Skeletal muscle satellite cell (primary cell): ENCODE data around the gene FCN1.

ENCODE experiments used
- H3K27me3 ChIP-seq: 2 replicates; pipeline ENCODE4 v1.7.0; 2013; ENCODE audit warnings: low read length; ENCODE audit not compliant: control insufficient read depth, insufficient read depth
- H3K36me3 ChIP-seq: 2 replicates; pipeline ENCODE4 v1.7.0; 2013; ENCODE audit warnings: mild to moderate bottlenecking, control low read depth, low read length; ENCODE audit not compliant: insufficient read depth
- H3K4me1 ChIP-seq: 2 replicates; pipeline ENCODE4 v1.7.0; 2013; ENCODE audit warnings: low read length; ENCODE audit not compliant: control insufficient read depth, insufficient read depth
- H3K4me2 ChIP-seq: 2 replicates; pipeline ENCODE4 v1.7.0; 2013; ENCODE audit warnings: mild to moderate bottlenecking, low read length
- H3K4me3 ChIP-seq: 2 replicates; pipeline ENCODE4 v1.7.0; 2013; ENCODE audit warnings: low read length
- H3K9ac ChIP-seq: 2 replicates; pipeline ENCODE4 v1.7.0; 2013; ENCODE audit warnings: mild to moderate bottlenecking, low read depth, low read length, moderate library complexity
- H3K9me3 ChIP-seq: replicated peaks from 2 replicates; pipeline ENCODE4 v1.7.0; 2013; ENCODE audit warnings: mild to moderate bottlenecking, control low read depth, low read length

The FCN1 gene

GRCh38 chr9:134872482-134873231 is 45.1 kb downstream of the FCN1 start:
- no peaks in the 10 kb centered on the region for H3K36me3 ChIP-seq
- no peaks in the 10 kb centered on the region for H3K9me3 ChIP-seq
- H3K27me3 ChIP-seq, result peaks cover 41% of the 10 kb centered on the region
- no peak overlapping the region for H3K9ac ChIP-seq
- no peak overlapping the region for H3K4me3 ChIP-seq
- H3K4me1 ChIP-seq, result no peaks in the 10 kb centered on the region
- no peak overlapping the region for H3K4me2 ChIP-seq

DNA sequence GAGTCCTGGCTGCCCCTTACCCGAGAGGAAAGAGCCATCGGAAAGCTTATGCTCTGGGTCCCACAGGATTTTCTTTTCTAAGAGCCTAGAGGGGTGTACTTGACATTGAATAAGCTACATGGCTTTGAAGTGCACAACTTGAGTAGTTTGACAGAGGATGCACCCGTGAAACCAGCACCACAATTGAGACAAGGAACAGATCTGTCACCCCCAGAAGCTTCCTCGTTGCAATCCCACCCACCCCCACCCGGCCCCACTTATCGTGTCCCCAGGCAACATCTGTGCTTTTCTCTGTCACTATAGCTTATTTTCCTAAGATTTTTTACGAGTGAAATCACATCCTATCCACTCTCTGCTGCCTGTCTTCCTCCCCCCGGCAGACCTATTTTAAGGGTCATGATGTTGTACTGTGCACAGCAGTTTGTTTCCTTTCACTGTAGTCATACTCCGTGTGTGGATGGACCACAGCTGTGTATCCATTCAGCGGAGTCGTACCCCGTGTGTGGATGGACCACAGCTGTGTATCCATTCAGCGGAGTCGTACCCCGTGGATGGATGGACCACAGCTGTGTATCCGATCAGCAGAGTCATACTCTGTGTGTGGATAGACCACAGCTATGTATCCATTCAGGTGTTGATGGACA is 45.9 kb downstream of the FCN1 start:
- H3K4me3 ChIP-seq, result no peak overlapping the region
- H3K4me2 ChIP-seq, result no peak overlapping the region
- H3K4me1 ChIP-seq, result no peaks in the 10 kb centered on the region
- no peaks in the 10 kb centered on the region for H3K9me3 ChIP-seq
- H3K36me3 ChIP-seq, result no peaks in the 10 kb centered on the region
- no peak overlapping the region for H3K9ac ChIP-seq
- peaks cover 34% of the 10 kb centered on the region for H3K27me3 ChIP-seq

DNA sequence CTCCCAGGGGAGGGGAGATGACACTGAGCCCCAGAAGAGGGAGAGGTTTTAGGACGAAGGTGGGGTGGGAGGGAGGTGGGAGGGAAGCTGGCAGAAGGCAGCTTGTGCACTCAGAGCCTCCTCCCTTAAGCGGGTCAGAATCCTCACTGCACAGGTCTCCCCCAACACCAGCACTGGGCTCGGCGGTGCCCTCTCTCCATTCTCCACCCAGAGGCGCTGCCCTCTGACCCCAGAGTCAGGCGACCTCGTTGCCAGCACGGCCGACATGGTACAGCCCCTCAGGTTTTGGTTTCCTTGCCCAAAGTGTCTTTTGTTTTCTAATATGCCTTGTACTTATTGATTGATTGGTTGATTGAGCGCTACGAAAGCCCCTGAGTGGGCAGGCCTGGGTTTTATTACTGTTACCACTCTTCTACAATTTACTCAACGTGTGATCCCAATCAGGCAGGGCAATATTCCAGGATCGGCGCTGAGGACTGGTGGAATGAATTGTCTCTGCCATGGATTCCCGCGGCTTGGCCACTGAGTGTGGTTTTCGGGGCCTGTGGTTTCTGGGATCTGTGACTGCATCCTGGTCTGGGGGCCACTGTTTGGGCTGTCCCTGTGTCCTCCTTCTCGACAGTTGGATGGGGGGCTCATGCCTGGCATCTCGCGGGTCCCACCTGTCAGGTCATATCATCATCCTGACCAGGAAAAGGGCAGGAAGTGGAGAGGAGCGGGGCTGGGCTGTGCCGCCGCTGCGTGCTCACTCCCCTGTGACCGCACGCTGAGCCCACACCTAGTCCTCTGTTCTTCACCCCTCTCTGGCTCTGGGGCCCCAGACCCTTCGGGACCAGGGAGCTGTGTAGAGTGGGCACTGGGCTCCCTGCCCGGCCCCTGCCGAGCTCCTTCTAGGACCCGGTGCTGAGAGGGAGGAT is 46.7 kb downstream of the FCN1 start:
- no peak overlapping the region for H3K9ac ChIP-seq
- H3K9me3 ChIP-seq, result no peaks in the 10 kb centered on the region

DNA sequence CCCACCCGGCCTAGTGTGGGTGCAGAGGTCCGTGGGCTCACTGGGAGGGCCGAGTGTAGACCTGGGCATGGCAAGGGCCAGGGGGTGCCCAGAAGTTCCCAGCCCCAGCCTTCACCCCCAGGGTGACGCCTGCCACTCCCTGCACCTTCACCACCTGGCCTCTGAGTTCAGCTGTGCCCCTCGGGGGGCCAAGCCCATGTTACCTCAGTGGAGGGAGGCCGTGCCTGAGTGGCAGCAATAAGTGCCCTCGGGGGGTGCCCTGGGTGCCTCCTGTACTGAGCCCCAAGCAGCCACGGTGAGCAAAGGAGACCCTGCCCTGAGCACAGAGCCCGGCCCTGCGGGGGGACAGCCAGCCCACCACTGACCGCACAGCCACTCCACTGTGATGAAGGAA is 47.4 kb downstream of the FCN1 start:
- H3K4me1 ChIP-seq, result no peaks in the 10 kb centered on the region
- no peak overlapping the region for H3K9ac ChIP-seq
- H3K36me3 ChIP-seq, result no peaks in the 10 kb centered on the region
- H3K27me3 ChIP-seq, result peaks cover 23% of the 10 kb centered on the region
- H3K9me3 ChIP-seq, result no peaks in the 10 kb centered on the region
- no peak overlapping the region for H3K4me2 ChIP-seq
- no peak overlapping the region for H3K4me3 ChIP-seq

More for the DNA sequence above, 46.7 kb downstream of the FCN1 start:
- H3K4me2 ChIP-seq, result no peak overlapping the region
- H3K4me1 ChIP-seq, result no peaks in the 10 kb centered on the region
- H3K27me3 ChIP-seq, result peaks cover 28% of the 10 kb centered on the region
- no peaks in the 10 kb centered on the region for H3K36me3 ChIP-seq
- H3K4me3 ChIP-seq, result no peak overlapping the region

- no peaks in the 10 kb centered on the region for H3K36me3 ChIP-seq
- no peaks in the 10 kb centered on the region for H3K9me3 ChIP-seq
- no peak overlapping the region for H3K4me2 ChIP-seq
- peaks cover 18% of the 10 kb centered on the region for H3K27me3 ChIP-seq
- no peak overlapping the region for H3K9ac ChIP-seq
- no peak overlapping the region for H3K4me3 ChIP-seq
- no peaks in the 10 kb centered on the region for H3K4me1 ChIP-seq
Observed at GRCh38 chr9:134869554-134870300, 48.0 kb downstream of the FCN1 start.

DNA sequence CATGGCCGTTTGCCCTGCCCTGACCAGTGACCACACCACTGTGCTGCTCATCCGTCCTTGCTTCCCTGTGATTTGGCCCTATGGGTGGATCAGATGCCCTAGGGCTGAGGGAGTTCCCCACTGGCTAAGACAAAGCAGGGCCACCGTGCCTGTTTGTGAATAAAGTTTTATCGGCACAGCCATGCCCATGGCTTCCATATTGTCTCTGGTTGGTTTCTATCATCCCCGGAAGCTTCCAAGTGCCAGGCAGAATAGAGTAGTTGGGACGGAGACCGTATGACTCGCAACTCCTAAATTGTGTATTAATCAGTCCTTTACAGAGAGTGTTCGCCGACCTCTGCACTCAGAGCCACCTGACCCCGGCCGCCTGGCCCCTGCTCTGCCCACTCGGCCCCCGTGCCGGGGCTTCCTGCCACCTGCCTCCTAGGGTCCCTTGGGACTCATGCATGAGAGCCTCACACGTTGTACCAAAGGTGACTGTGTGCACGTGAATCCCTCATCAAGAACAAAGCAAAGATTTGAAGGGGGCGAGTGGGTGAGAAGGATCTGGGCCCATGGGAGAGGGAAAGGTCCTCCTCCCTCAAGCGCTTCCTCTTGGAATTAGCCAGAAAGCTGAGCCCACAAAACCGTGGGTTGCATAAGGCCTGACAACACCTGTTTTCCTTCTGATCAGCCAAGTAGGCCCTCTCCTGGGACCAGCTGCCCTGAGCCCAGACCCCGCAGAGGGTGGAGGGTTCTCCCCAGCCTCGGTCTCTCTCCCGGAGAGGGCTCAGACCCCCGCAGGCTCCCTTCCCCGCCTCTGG is 48.8 kb downstream of the FCN1 start:
- Histone ChIP-seq H3K9ac (no peak overlapping the region), H3K27me3 (peaks cover 18% of the 10 kb centered on the region), H3K4me3 (no peak overlapping the region), H3K4me1 (no peaks in the 10 kb centered on the region), H3K36me3 (no peaks in the 10 kb centered on the region), H3K9me3 (no peaks in the 10 kb centered on the region), H3K4me2 (no peak overlapping the region)

DNA sequence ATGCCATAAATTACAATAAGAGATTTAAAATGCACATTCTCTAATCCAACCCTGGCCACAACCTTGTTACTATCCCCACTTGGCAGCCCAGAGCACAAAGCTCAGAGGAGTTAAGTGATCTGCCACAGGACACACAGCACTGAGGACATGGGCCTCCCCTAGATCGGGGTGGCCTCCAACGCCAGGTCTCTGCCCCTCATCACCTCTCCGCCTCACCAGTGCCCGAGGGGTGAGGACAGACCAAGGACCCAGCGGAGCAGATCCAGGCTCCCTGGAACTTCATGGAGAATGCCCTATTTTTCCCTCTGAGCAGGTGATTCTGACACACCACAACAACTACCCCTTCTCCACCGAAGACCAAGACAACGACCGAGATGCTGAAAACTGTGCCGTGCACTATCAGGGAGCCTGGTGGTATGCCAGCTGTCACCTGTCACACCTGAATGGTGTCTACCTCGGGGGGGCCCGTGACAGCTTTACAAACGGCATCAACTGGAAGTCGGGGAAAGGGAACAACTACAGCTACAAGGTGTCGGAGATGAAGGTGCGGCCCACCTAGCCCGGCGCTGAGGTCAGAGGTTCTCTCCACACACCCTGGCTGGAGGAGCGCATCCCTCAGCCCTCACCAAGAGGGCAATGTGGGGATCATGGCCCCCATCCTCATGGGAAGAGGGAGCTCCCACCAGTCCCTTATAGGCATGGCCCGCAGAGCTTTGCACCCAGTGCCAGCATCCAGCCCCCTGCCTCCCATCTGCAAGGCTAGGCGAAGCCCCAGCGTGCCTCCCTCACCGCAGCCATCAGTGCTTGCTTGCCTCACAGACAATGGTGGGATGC is 49.6 kb downstream of the FCN1 start:
- H3K4me2 ChIP-seq, result no peak overlapping the region
- no peak overlapping the region for H3K4me3 ChIP-seq
- H3K4me1 ChIP-seq, result no peaks in the 10 kb centered on the region
- H3K9me3 ChIP-seq, result no peaks in the 10 kb centered on the region
- H3K27me3 ChIP-seq, result peaks cover 18% of the 10 kb centered on the region
- H3K36me3 ChIP-seq, result no peaks in the 10 kb centered on the region
- H3K9ac ChIP-seq, result no peak overlapping the region

DNA sequence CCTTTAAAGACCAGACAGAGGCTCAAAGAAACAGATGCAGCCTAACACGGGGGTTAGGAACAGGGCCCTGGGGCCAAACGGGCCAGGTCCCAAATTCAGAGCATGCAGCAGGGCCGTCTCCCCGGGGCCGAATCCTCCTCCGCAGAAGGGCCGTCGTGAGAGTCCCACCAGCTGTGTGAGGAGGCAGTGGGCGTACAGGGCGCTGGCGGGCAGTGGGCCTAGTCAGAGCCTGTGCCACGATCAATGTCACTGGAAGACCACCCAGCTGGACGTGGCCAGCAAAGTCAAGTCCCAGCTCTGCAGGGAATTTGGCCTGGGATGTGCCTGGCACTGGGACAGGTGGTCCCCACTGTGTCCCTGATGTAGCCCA is 52.9 kb downstream of the FCN1 start:
- Histone ChIP-seq H3K9ac (no peak overlapping the region), H3K4me3 (no peak overlapping the region), H3K36me3 (no peaks in the 10 kb centered on the region), H3K9me3 (no peaks in the 10 kb centered on the region), H3K4me1 (no peaks in the 10 kb centered on the region), H3K4me2 (no peak overlapping the region), H3K27me3 (peaks cover 3% of the 10 kb centered on the region)

GRCh38 chr9:134863941-134864820 is 53.5 kb downstream of the FCN1 start:
- Histone ChIP-seq H3K36me3 (no peaks in the 10 kb centered on the region), H3K4me3 (no peak overlapping the region), H3K4me2 (peak overlapping the region; percentile 25), H3K4me1 (no peaks in the 10 kb centered on the region), H3K9me3 (no peaks in the 10 kb centered on the region), H3K27me3 (peaks cover 3% of the 10 kb centered on the region), H3K9ac (no peak overlapping the region)
